H1 (cell line): Measurements from ENCODE around the gene NRXN3. TPM values are rescaled to one million over a fixed set of nuclear protein-coding genes. Genes with fewer than 3 reads are reported as not detected.

Experiments
- BACH1 ChIP-seq: IDR thresholded peaks from 2 replicates; pipeline ENCODE4 v1.6.1; 2012; ENCODE audit warnings: low read length, improper control_type of control experiment
- CBX5 ChIP-seq: fragments of 300-800, 300-1000 bp; sonication (generic); IDR thresholded peaks from 2 replicates; pipeline ENCODE4 v1.7.1; 2016; ENCODE audit warnings: antibody characterized with exemption, low read length, low read depth
- CBX8 ChIP-seq: fragments of 300-800, 300-1000 bp; sonication (generic); IDR thresholded peaks from 2 replicates; pipeline ENCODE4 v1.7.1; 2016; ENCODE audit warnings: low read depth, low read length, borderline replicate concordance
- CHD2 ChIP-seq: IDR thresholded peaks from 2 replicates; pipeline ENCODE4 v1.6.1; 2012; ENCODE audit warnings: low read length, improper control_type of control experiment
- FOSL1 ChIP-seq: IDR thresholded peaks from 2 replicates; pipeline ENCODE4 v1.6.1; 2011; ENCODE audit warnings: mild to moderate bottlenecking, low read depth, low read length, moderate library complexity; ENCODE audit not compliant: insufficient read depth
- GABPA ChIP-seq: IDR thresholded peaks from 2 replicates; pipeline ENCODE4 v1.6.1; 2011; ENCODE audit warnings: mild to moderate bottlenecking, low read length, moderate library complexity, borderline replicate concordance; ENCODE audit not compliant: insufficient read depth
- HDAC2 ChIP-seq, 2 experiments: fragments of 300-600 bp in 1 of 2; sonication (generic) in 1 of 2; IDR thresholded peaks; 2 replicates each; pipeline ENCODE4 v1.6.1; 2011 to 2012; ENCODE audit warnings: low read depth in 2 of 2, low read length in 2 of 2, mild to moderate bottlenecking in 2 of 2, moderate library complexity in 2 of 2, borderline replicate concordance in 1 of 2, inconsistent platforms in 1 of 2
- KDM1A ChIP-seq: fragments of 200-600, 300-600 bp; sonication (generic); IDR thresholded peaks from 2 replicates; pipeline ENCODE4 v1.7.1; 2016; ENCODE audit warnings: mild to moderate bottlenecking, low read length, borderline replicate concordance
- KDM4A ChIP-seq: IDR thresholded peaks from one replicate; pipeline ENCODE4 v1.7.1; 2012; ENCODE audit warnings: low read depth, mild to moderate bottlenecking, moderate library complexity, low read length, inconsistent platforms; ENCODE audit not compliant: severe bottlenecking
- KDM5A ChIP-seq: fragments of 200-600 bp; IDR thresholded peaks from 2 replicates; pipeline ENCODE4 v1.7.1; 2012; ENCODE audit warnings: mild to moderate bottlenecking, low read length, inconsistent platforms, mixed read lengths
- MAFK ChIP-seq: IDR thresholded peaks from 2 replicates; pipeline ENCODE4 v1.6.1; 2012; ENCODE audit warnings: low read depth, mild to moderate bottlenecking, improper control_type of control experiment, low read length
- NANOG ChIP-seq: IDR thresholded peaks from 2 replicates; pipeline ENCODE4 v1.6.1; 2011; ENCODE audit warnings: low read length, low read depth, mild to moderate bottlenecking, inconsistent platforms; ENCODE audit not compliant: insufficient read depth, poor library complexity, severe bottlenecking
- POLR2A ChIP-seq, 2 experiments: IDR thresholded peaks; 1 replicate in 1 of 2; 2 replicates in 1 of 2; pipeline ENCODE4 v1.6.1; 2011; ENCODE audit warnings: low read depth in 2 of 2, low read length in 2 of 2, mild to moderate bottlenecking in 2 of 2; ENCODE audit errors: control extremely low read depth in 1 of 2
- POLR2AphosphoS5 ChIP-seq: IDR thresholded peaks from 2 replicates; pipeline ENCODE4 v1.6.1; 2011; ENCODE audit warnings: low read depth, low read length
- RAD21 ChIP-seq, 2 experiments: IDR thresholded peaks in 1 of 2; conservative IDR thresholded peaks in 1 of 2; 2 replicates each; pipeline ENCODE4 v1.6.1; 2011; ENCODE audit warnings: low read depth in 2 of 2, low read length in 2 of 2, improper control_type of control experiment in 1 of 2, inconsistent platforms in 1 of 2, mild to moderate bottlenecking in 1 of 2, moderate library complexity in 1 of 2
- RNF2 ChIP-seq: fragments of 200-900, 300-1000 bp; sonication (generic); IDR thresholded peaks from 2 replicates; pipeline ENCODE4 v1.7.1; 2016; ENCODE audit warnings: borderline replicate concordance, low read depth, mild to moderate bottlenecking, antibody characterized with exemption, low read length; ENCODE audit not compliant: poor library complexity, severe bottlenecking; ENCODE audit errors: missing control alignments
- SP1 ChIP-seq: IDR thresholded peaks from 2 replicates; pipeline ENCODE4 v1.6.1; 2011; ENCODE audit warnings: low read depth, low read length
- SP2 ChIP-seq: IDR thresholded peaks from 2 replicates; pipeline ENCODE4 v1.6.1; 2012; ENCODE audit warnings: mild to moderate bottlenecking, low read length, inconsistent platforms
- SRF ChIP-seq: IDR thresholded peaks from 2 replicates; pipeline ENCODE4 v1.6.1; 2011; ENCODE audit warnings: mild to moderate bottlenecking, low read depth, low read length, moderate library complexity
- TAF1 ChIP-seq: IDR thresholded peaks from 2 replicates; pipeline ENCODE4 v1.6.1; 2011; ENCODE audit warnings: mild to moderate bottlenecking, low read depth, low read length
- TCF12 ChIP-seq: IDR thresholded peaks from 2 replicates; pipeline ENCODE4 v1.6.1; 2011; ENCODE audit warnings: low read depth, mild to moderate bottlenecking, low read length
- polyA plus RNA-seq, 7 experiments: library from polyadenylated mRNA; depleted of rRNA in 3 of 7; stranded (reverse) in 5 of 7; unstranded in 2 of 7; fragments of >200 nt in 5 of 7; fragments of 200-250 nt in 2 of 7; gene quantifications; 1 replicate in 5 of 7; 2 replicates in 1 of 7; 4 replicates in 1 of 7; pipeline versions ENCODE4 v1.2.1 to v1.2.3, GENCODE V29; 2011 to 2013; ENCODE audit warnings: missing spikeins in 2 of 7, mixed read lengths in 2 of 7
- total RNA-seq: library from RNA; stranded (reverse); fragmentation: NEBNext Ultra II Directional; extraction: Animal tissue kit (Norgen Biotek cat#: 25700); gene quantifications from 2 replicates; pipeline ENCODE4 v1.2.1, GENCODE V29; 2021
- TF ChIP-seq, protein P1 (sequence below): IDR thresholded peaks from 2 replicates; pipeline ENCODE4 v1.6.1; 2011; ENCODE audit warnings: low read depth, mild to moderate bottlenecking, low read length; ENCODE audit not compliant: insufficient read depth
- TF ChIP-seq, protein P2 (sequence below), 3 experiments: IDR thresholded peaks; 1 replicate in 2 of 3; 2 replicates in 1 of 3; pipeline versions ENCODE4 v1.5.1 to v1.6.1; 2011; ENCODE audit warnings: low read length in 3 of 3, mild to moderate bottlenecking in 3 of 3, inconsistent platforms in 2 of 3, low read depth in 1 of 3, moderate library complexity in 1 of 3; ENCODE audit not compliant: insufficient read depth in 1 of 3; ENCODE audit errors: control extremely low read depth in 1 of 3

The NRXN3 gene
- total and polyA plus RNA-seq, 2 of the 8 experiments (the other 6 are each of a cell fraction or from before 2014, with no cell fraction given) = 2.6 to 4.1 TPM

DNA sequence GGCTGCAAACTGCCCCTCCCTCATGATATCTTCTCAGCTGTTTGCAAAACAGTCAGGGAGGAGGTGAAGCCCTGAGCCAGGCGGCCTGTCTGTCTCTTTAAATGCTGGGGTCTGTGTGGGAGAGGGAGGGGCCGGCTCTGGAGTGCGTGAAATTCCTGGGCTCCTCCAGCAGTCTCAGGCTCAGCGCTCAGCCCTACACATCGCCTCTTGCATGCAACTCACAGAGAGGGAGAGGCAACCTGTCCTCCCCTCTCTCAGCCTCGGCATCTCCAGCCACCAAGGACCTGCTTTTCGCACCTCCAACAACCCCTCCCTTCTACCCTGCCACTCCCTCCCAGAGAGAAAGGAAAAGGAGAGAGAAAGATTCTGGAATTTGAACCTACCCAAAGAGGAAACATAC lies at the start of gene NRXN3 (continued):
- TF ChIP-seq KDM4A (no peak), RNF2 (no peak), CBX5 (no peak), TCF12 (no peak), SRF (no peak), MAFK (no peak), KDM1A (no peak), RAD21 (IDR thresholded peaks at IDR 0.05 in 1 of 2, conservative IDR thresholded peaks at IDR 0.05 in 1 of 2; ENCODE audit: low read depth in 2 of 2, low read length in 2 of 2) (peak; percentile 14 to 28; a peak in 2 of 4 replicates), CBX8 (no peak), BACH1 (no peak), FOSL1 (no peak), HDAC2 (IDR thresholded peaks at IDR 0.05; ENCODE audit: borderline replicate concordance in 1 of 2, low read depth in 2 of 2, low read length in 2 of 2) (no peak), SP1 (no peak), KDM5A (no peak), TAF1 (peak; percentile 80), SP2 (no peak), NANOG (no peak), POLR2AphosphoS5 (peak; percentile 53; the same call in 1 of the 2 replicates), CHD2 (no peak), GABPA (no peak), POLR2A (IDR thresholded peaks at IDR 0.05; ENCODE audit: control extremely low read depth in 1 of 2, low read depth in 2 of 2, low read length in 2 of 2) (peak in 1 of 2 experiments; percentile 43; a peak in 1 of 3 replicates)
- TF ChIP-seq, protein P1, sequence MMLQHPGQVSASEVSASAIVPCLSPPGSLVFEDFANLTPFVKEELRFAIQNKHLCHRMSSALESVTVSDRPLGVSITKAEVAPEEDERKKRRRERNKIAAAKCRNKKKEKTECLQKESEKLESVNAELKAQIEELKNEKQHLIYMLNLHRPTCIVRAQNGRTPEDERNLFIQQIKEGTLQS = no peak
- TF ChIP-seq, protein P2, sequence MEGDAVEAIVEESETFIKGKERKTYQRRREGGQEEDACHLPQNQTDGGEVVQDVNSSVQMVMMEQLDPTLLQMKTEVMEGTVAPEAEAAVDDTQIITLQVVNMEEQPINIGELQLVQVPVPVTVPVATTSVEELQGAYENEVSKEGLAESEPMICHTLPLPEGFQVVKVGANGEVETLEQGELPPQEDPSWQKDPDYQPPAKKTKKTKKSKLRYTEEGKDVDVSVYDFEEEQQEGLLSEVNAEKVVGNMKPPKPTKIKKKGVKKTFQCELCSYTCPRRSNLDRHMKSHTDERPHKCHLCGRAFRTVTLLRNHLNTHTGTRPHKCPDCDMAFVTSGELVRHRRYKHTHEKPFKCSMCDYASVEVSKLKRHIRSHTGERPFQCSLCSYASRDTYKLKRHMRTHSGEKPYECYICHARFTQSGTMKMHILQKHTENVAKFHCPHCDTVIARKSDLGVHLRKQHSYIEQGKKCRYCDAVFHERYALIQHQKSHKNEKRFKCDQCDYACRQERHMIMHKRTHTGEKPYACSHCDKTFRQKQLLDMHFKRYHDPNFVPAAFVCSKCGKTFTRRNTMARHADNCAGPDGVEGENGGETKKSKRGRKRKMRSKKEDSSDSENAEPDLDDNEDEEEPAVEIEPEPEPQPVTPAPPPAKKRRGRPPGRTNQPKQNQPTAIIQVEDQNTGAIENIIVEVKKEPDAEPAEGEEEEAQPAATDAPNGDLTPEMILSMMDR (IDR thresholded peaks at IDR 0.05; ENCODE audit: control extremely low read depth in 1 of 3, insufficient read depth in 1 of 3, low read depth in 1 of 3, low read length in 3 of 3) = peak in 1 of 3 experiments; percentile 2; a peak in 1 of 4 replicates
